Naive thymus-derived CD8-positive, alpha-beta T cell (primary cell): ENCODE results near the gene LBHD1. TPM values are rescaled to one million over a fixed set of nuclear protein-coding genes. Genes with fewer than 3 reads are reported as not detected.

Source experiments
- polyA plus RNA-seq, 3 donors: library from polyadenylated mRNA; unstranded; fragments of 300-500 nt; fragmentation: Illumina TruSeq; gene quantifications; one replicate each; pipeline ENCODE4 v1.2.3, GENCODE V29; 2021
- total RNA-seq, 8 experiments: library from RNA in 2 of 8; stranded (reverse) in 2 of 8; gene quantifications; one replicate each; pipeline ENCODE4 v1.2.3 and lab custom pipeline; 2021 to 2026

LBHD1 gene
- total and polyA plus RNA-seq, 5 experiments from 2014 or later: 2.4 to 30.9 (median 8.3) TPM

Other genes with a start within 250 kb of the LBHD1 start
- 100 to 1,000 TPM; 227 to 231 TPM for gene AHNAK, start 125.5 kb downstream of the LBHD1 start, total RNA-seq
- gene AHNAK, start 125.5 kb downstream of the LBHD1 start, polyA plus RNA-seq: 10 to 100 TPM in 1 of 3 donors, 1 to 10 TPM in 2; 7.7 to 19.8 (median 9.4) TPM
- gene EEF1G, start 98.4 kb downstream of the LBHD1 start, total RNA-seq: 1,000 to 10,000 TPM; 2,038 to 2,092 TPM
- 1,000 to 10,000 TPM; 1,637 to 2,152 (median 1,960) TPM for gene EEF1G, start 98.4 kb downstream of the LBHD1 start, polyA plus RNA-seq
- 10 to 100 TPM; 46.4 to 50.9 TPM for gene TUT1, start 80.7 kb downstream of the LBHD1 start, total RNA-seq
- gene TUT1, start 80.7 kb downstream of the LBHD1 start, polyA plus RNA-seq: 10 to 100 TPM; 12.8 to 24.4 (median 16.9) TPM
- gene MTA2, start 70.4 kb downstream of the LBHD1 start, total RNA-seq: 100 to 1,000 TPM; 170 to 178 TPM
- 10 to 100 TPM; 15.8 to 32.6 (median 21.5) TPM for gene MTA2, start 70.4 kb downstream of the LBHD1 start, polyA plus RNA-seq
- gene EML3, start 59.5 kb downstream of the LBHD1 start, total RNA-seq: 100 to 1,000 TPM; 251 to 255 TPM
- gene EML3, start 59.5 kb downstream of the LBHD1 start, polyA plus RNA-seq: 10 to 100 TPM; 14.8 to 23.7 (median 15.7) TPM
- 1 to 10 TPM; 5.4 to 6.1 TPM for gene ROM1, start 59.0 kb downstream of the LBHD1 start, total RNA-seq
- 1 to 10 TPM in 2 of 3 donors, under 1 TPM in 1; 0.82 to 1.9 (median 1.8) TPM for gene ROM1, start 59.0 kb downstream of the LBHD1 start, polyA plus RNA-seq
- gene B3GAT3, start 50.3 kb downstream of the LBHD1 start, total RNA-seq: 10 to 100 TPM; 79.8 to 83.8 TPM
- gene B3GAT3, start 50.3 kb downstream of the LBHD1 start, polyA plus RNA-seq: 10 to 100 TPM; 35.6 to 51.3 (median 40.3) TPM
- gene GANAB, start 25.7 kb downstream of the LBHD1 start, total RNA-seq: 100 to 1,000 TPM; 326 to 327 TPM
- gene GANAB, start 25.7 kb downstream of the LBHD1 start, polyA plus RNA-seq: 100 to 1,000 TPM; 171 to 197 (median 174) TPM
- 10 to 100 TPM; 25.8 to 27.4 TPM for gene INTS5, start 19.0 kb downstream of the LBHD1 start, total RNA-seq
- gene INTS5, start 19.0 kb downstream of the LBHD1 start, polyA plus RNA-seq: 10 to 100 TPM; 27.7 to 58.3 (median 45.6) TPM
- gene C11orf98, start 7.1 kb downstream of the LBHD1 start, total RNA-seq: 10 to 100 TPM; 51.8 to 58.0 TPM
- 100 to 1,000 TPM in 2 of 3 donors, 10 to 100 TPM in 1; 99.9 to 149 (median 117) TPM for gene C11orf98, start 7.1 kb downstream of the LBHD1 start, polyA plus RNA-seq
- 10 to 100 TPM; 43.6 to 45.0 TPM for gene CSKMT, start 7.0 kb downstream of the LBHD1 start, total RNA-seq
- gene CSKMT, start 7.0 kb downstream of the LBHD1 start, polyA plus RNA-seq: 1 to 10 TPM; 1.8 to 3.7 (median 3.4) TPM
- 1 to 10 TPM; 5.4 to 6.6 TPM for gene UQCC3, start 594 bp downstream of the LBHD1 start, total RNA-seq
- 1 to 10 TPM; 9.1 to 9.7 (median 9.6) TPM for gene UQCC3, start 594 bp downstream of the LBHD1 start, polyA plus RNA-seq
- 100 to 1,000 TPM; 214 to 218 TPM for gene UBXN1, start 6.8 kb upstream of the LBHD1 start, total RNA-seq
- gene UBXN1, start 6.8 kb upstream of the LBHD1 start, polyA plus RNA-seq: 100 to 1,000 TPM; 188 to 219 (median 218) TPM
- under 1 TPM in 1 of 2 experiments, not detected in 1; 0.36 TPM for gene LRRN4CL, start 17.3 kb upstream of the LBHD1 start, total RNA-seq
- gene LRRN4CL, start 17.3 kb upstream of the LBHD1 start, polyA plus RNA-seq: not detected
- 10 to 100 TPM; 37.0 to 50.7 TPM for gene BSCL2, start 35.2 kb upstream of the LBHD1 start, total RNA-seq
- 10 to 100 TPM; 58.2 to 65.0 (median 58.8) TPM for gene BSCL2, start 35.2 kb upstream of the LBHD1 start, polyA plus RNA-seq
- not detected for gene GNG3, start 35.4 kb upstream of the LBHD1 start, total RNA-seq
- under 1 TPM in 1 of 3 donors, not detected in 2; 0.27 TPM for gene GNG3, start 35.4 kb upstream of the LBHD1 start, polyA plus RNA-seq
- gene HNRNPUL2, start 55.2 kb upstream of the LBHD1 start, total RNA-seq: 10 to 100 TPM; 81.6 to 84.0 TPM
- gene HNRNPUL2, start 55.2 kb upstream of the LBHD1 start, polyA plus RNA-seq: 1 to 10 TPM in 2 of 3 donors, under 1 TPM in 1; 0.99 to 3.0 (median 1.0) TPM
- gene TTC9C, start 56.2 kb upstream of the LBHD1 start, total RNA-seq: 10 to 100 TPM; 46.1 to 47.6 TPM
- 10 to 100 TPM in 2 of 3 donors, 1 to 10 TPM in 1; 8.5 to 18.8 (median 15.4) TPM for gene TTC9C, start 56.2 kb upstream of the LBHD1 start, polyA plus RNA-seq
- 10 to 100 TPM; 27.3 to 27.6 TPM for gene ZBTB3, start 81.9 kb upstream of the LBHD1 start, total RNA-seq
- gene ZBTB3, start 81.9 kb upstream of the LBHD1 start, polyA plus RNA-seq: 1 to 10 TPM; 2.1 to 6.7 (median 3.6) TPM
- gene POLR2G, start 89.3 kb upstream of the LBHD1 start, total RNA-seq: 10 to 100 TPM; 87.8 to 94.0 TPM
- gene POLR2G, start 89.3 kb upstream of the LBHD1 start, polyA plus RNA-seq: 100 to 1,000 TPM; 255 to 266 (median 259) TPM
- 10 to 100 TPM; 28.6 to 34.9 TPM for gene TAF6L, start 99.1 kb upstream of the LBHD1 start, total RNA-seq
- 10 to 100 TPM in 1 of 3 donors, 1 to 10 TPM in 2; 8.7 to 10.8 (median 8.9) TPM for gene TAF6L, start 99.1 kb upstream of the LBHD1 start, polyA plus RNA-seq
- 10 to 100 TPM; 66.2 to 71.5 TPM for gene TMEM179B, start 115.1 kb upstream of the LBHD1 start, total RNA-seq
- gene TMEM179B, start 115.1 kb upstream of the LBHD1 start, polyA plus RNA-seq: 100 to 1,000 TPM; 109 to 126 (median 122) TPM
- gene TMEM223, start 119.7 kb upstream of the LBHD1 start, total RNA-seq: 10 to 100 TPM; 15.0 to 16.5 TPM
- 10 to 100 TPM; 39.1 to 57.8 (median 45.5) TPM for gene TMEM223, start 119.7 kb upstream of the LBHD1 start, polyA plus RNA-seq
- gene NXF1, start 133.2 kb upstream of the LBHD1 start, total RNA-seq: 100 to 1,000 TPM; 185 to 191 TPM
- gene NXF1, start 133.2 kb upstream of the LBHD1 start, polyA plus RNA-seq: 10 to 100 TPM; 38.4 to 82.9 (median 62.8) TPM
- gene STX5, start 159.8 kb upstream of the LBHD1 start, total RNA-seq: 10 to 100 TPM; 55.6 to 61.7 TPM
- gene STX5, start 159.8 kb upstream of the LBHD1 start, polyA plus RNA-seq: 10 to 100 TPM; 25.4 to 30.4 (median 26.2) TPM
- gene TEX54, start 160.6 kb upstream of the LBHD1 start, total RNA-seq: under 1 TPM; 0.88 to 0.91 TPM
- gene TEX54, start 160.6 kb upstream of the LBHD1 start, polyA plus RNA-seq: 1 to 10 TPM; 1.6 to 2.2 (median 1.7) TPM
- 100 to 1,000 TPM; 129 to 130 TPM for gene WDR74, start 167.3 kb upstream of the LBHD1 start, total RNA-seq
- gene WDR74, start 167.3 kb upstream of the LBHD1 start, polyA plus RNA-seq: 10 to 100 TPM; 35.7 to 64.0 (median 49.4) TPM
- gene SLC3A2, start 208.6 kb upstream of the LBHD1 start, total RNA-seq: 100 to 1,000 TPM; 352 to 353 TPM
- 100 to 1,000 TPM; 119 to 164 (median 125) TPM for gene SLC3A2, start 208.6 kb upstream of the LBHD1 start, polyA plus RNA-seq
- not detected for gene CHRM1, start 249.1 kb upstream of the LBHD1 start, total RNA-seq
- not detected for gene CHRM1, start 249.1 kb upstream of the LBHD1 start, polyA plus RNA-seq